Activated CD8-positive, alpha-beta memory T cell treated with anti-CD3 and anti-CD28 coated beads for 36 hours (primary cell): ENCODE measurements around the gene EDA2R. TPM values are rescaled to one million over a fixed set of nuclear protein-coding genes. Genes with fewer than 3 reads are reported as not detected.

Source experiments
- CTCF ChIA-PET: fragments of 350-600 bp; sonication (Branson Sonifier 250); formaldehyde crosslinking; loops from one replicate; lab custom pipeline; 2021; ENCODE audit warnings: antibody characterized with exemption; lab: Charles Lee
- POLR2A ChIA-PET: fragments of 350-600 bp; sonication (Branson Sonifier 250); formaldehyde crosslinking; loops from one replicate; lab custom pipeline; 2021; ENCODE audit warnings: antibody characterized with exemption; lab: Charles Lee
- total RNA-seq, 2 experiments: library from RNA; stranded (reverse); gene quantifications; one replicate each; pipeline ENCODE4 v1.2.3, GENCODE V29; 2021

The EDA2R gene, protein sequence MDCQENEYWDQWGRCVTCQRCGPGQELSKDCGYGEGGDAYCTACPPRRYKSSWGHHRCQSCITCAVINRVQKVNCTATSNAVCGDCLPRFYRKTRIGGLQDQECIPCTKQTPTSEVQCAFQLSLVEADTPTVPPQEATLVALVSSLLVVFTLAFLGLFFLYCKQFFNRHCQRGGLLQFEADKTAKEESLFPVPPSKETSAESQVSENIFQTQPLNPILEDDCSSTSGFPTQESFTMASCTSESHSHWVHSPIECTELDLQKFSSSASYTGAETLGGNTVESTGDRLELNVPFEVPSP
- under 1 TPM; 0.84 TPM for total RNA-seq

DNA sequence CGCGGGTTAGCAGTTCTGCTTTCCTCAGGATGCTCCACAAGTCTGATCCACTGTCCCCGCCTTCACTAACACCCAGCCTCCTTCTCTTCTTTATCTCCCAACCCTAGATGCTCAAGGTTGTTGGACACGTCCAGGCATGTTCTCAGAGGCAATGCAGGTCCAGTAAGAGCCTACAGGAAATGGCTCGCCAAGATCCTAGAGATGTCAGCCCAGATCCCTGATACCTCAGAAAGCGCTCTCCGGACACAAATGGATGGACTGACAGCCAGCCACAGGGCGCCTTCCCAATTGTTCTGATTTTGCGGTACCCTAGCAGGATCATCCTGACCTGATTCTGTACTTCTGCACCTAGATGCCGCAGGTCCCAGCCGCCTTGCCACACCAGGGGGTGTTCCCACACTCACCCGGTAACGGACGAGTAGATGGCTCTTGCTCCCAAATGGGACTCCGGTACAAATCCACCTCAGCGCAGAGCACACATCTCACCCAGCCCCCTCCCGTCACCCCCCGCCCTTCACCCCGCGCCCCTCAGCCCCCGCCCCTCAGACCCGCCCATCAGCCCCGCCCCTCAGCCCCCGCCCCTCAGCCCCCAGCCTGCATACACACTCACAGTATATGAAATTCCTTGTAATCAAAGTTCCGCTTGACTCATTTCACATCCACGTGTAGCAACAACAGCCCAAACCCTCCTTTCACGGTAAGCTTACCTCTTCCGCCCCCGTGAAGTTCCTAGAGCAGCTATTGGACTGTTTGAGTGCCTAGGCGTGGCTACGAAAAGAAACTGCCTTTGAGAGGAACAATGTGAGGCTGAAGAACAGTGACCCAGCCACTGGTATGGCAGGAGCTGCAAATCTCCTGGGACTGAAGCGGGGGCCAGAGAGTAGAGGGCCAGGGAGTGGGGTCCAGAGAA, at the start of gene EDA2R:
Gene EDA2R (minus strand): TSS at position 488 of the 910 bp plus-strand sequence. CDS start 23,058 bp downstream, outside the sequence.
- ChIA-PET CTCF (no interaction called here), POLR2A (no interaction called here)

DNA sequence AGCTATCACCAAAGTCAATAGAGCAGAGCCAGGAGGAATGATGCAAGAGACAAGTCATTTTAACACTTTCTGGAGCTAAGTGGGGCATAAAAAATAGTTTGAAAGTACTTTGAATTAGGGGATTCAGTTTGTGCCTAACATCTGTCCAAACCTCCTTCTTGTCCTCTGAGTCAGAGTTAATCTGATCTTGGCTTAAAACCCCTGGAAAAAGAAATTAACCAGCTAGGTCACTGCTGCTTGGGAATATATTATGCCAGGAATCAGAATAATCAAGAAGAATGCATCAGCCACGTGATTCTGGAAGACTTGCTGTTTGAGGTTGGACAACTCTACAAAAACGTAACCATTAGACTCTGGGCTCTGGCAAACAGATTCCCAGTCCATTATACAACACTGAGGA, 45.3 kb upstream of the EDA2R start:
- ChIA-PET POLR2A (no interaction called here), CTCF (no interaction called here)

DNA sequence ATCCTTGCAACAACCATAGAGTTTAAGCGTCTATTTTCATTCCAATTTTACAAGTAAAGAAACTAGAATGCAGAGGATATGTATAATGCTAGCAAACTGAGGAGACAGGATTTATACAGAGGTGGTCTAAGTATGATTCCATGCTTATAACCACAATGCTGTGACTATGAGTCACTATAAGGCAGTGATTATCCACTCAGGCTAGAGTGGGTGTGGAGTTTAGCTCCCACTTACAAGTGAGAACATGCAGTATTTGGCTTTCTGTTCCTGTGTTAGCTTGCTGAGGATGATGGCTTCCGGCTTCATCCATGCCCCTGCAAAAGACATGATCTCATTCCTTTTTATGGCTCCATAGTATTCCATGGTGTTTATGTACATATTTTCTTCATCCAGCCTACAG, 41.6 kb upstream of the EDA2R start:
- POLR2A ChIA-PET, result no interaction called here
- CTCF ChIA-PET, result no interaction called here

DNA sequence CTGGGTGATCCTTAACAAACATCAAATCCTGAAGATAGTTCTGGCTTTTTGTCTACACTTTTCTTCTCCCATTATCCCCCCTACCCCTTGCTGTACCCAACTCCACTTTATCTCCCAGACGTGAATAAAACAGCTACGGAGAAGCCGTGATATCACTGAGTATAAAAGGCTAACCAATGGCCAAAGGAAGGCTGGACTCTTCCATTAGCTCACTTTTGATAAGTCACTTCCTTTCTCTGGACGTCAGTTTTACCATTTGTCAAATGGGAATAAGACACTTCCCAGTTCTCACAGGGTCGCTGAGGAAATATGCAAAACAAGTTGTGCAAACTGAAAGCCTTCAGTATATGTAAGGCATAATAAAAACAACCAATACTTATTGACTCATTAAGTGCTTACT, 38.6 kb upstream of the EDA2R start:
- CTCF ChIA-PET, result no interaction called here

DNA sequence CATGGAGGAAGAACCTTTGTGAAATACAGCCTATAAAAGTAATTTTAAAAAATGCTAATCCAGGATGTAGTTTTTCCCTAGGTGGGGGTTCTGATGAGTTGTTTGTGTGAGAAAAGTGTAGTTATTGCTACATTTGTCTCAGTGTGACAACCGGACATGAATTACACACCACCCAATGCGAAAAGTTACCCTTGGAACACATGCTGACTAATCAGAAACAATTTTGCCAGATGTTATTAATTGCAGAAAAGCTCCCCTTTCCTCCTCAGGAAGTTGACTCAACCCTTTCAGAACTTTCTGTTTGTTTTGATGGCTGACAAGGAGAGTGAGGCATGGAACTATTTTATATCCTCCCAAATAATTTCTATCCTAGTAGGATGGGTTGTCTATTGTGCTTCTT, 38.1 kb upstream of the EDA2R start:
- ChIA-PET POLR2A (no interaction called here), CTCF (no interaction called here)

More for the DNA sequence above, 38.6 kb upstream of the EDA2R start:
- POLR2A ChIA-PET, result no interaction called here

DNA sequence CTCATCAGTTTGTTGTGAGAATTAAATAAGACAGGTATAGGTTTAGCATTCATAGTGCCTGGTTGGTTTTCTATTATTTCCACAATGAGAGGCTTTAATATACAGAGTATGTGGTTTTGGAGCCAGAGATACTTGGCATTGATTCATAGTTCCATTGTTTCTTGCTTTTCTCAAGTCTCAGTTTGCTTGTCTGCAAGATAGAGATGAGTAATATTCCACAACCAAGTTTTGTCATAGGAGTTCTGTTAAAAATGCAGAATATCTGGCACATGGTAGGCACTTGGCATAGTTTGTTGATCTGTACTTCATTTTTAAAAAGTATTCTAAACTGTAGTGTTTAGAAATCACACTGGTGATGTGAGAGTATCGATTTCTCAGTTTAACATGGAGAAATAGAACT, 37.5 kb upstream of the EDA2R start:
- POLR2A ChIA-PET, result no interaction called here
- CTCF ChIA-PET, result no interaction called here

DNA sequence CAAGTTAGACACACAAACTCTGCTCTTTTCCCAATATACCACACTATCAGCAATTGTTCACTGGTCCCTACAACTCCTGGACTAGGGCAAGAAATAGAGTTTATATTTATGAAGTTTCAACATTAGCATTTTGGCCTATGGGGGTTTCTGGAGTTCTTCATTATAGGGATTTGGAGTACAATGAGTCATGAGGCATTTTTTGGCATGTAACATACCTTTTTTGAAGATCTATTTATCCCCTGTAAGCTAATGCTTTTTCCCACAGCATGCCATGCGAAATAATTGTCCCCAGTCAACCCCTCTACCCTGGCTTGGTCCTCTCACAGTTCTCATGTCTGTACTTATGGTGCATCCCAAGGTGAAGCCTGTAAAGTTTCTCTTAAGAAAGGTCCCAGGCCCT, 36.7 kb upstream of the EDA2R start:
- ChIA-PET POLR2A (no interaction called here), CTCF (no interaction called here)

DNA sequence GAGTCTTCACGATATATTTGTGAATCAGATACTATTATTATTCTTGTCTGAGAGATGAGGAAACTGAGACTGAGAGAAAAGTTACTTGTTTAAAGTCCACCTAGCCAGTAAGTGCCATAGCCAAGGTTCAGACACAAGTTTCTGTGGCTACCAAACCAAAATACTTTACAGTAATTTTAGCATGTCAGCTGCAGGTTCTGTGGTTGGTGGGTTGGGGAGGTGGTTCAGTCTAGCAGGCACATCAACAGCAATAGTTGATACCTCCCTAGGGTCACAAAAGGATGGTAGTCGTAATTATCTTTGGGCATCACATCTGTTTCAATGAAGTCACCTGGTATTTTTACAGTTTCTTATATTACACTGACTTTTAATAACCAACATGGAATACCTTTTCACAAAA, 35.6 kb upstream of the EDA2R start:
- ChIA-PET POLR2A (no interaction called here), CTCF (no interaction called here)

DNA sequence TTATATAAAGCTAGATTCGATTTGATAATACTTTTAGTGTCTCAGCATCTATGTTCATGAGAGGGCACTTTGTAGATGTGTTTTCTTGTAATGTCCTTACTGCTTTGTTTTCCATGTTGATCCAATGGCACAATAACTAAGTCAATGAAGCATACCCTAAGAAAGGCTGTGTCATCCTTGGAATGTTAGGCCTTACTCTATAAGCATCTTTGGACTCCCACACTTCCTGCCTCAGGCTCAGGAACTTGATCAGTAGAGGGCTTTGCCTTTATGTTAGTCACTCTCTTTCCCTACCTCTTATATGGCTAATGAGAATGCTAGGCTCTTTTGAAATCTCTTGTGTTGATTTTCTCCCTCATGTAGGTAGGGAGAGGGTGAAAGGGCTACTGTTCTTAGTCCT, 33.2 kb upstream of the EDA2R start:
- ChIA-PET POLR2A (no interaction called here), CTCF (no interaction called here)

DNA sequence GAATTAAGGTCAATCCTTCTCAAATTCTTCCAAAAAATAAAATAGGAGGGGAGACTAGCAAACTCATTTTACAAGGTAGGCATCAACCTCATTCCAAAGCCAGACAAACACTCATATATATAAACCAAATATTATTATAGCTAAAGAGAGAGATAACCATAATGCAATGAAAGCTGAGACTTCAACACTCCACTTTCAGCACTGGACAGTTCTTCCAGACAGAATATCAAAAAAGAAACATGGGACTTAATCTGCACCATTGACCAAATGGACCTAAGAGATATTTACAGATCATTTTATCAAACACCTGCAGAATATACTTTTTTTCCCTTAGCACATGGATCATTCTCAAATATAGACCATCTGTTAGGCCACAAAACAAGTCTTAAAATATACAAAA, 15.5 kb upstream of the EDA2R start:
- CTCF ChIA-PET, result no interaction called here
- POLR2A ChIA-PET, result no interaction called here

DNA sequence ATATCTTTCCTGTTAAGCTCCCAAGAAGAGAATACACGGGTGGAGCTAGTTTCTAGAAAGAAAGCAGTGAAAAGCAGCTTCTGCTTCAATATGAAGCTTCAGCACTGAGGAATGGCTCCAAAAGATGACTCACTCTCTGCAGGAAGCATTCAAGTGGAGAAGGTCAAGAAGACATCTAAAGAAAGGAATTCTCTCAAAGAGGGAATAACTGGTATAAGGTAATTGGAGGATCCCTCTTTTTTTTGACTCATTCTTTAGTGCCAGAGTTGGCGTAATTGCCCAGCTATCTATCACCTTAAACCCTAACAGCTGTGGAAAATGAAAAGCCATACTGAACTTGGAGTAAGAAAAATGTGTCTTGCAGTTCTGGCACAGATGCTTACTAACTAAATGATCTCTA, 3.5 kb downstream of the EDA2R start:
- CTCF ChIA-PET, result no interaction called here

DNA sequence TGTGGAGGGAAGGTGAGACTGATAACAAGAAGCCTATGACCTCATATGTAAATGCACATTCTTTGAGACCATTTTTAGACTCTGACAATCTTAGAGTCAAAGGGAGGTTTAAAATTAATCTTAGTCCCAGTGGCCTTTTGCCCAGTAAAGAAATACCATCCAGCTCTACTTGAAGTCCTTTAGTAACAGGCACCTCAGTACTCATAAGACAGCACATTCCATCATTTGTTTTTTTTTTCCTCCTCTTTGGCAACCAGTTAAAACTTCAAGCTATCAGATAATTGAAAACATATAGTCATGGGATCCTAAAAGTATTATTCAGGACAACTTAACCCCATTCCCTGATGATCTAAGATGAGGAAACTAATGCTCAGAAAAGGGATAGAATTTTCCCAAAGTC, 4.6 kb downstream of the EDA2R start:
- ChIA-PET POLR2A (no interaction called here), CTCF (no interaction called here)

More for the DNA sequence above, 3.5 kb downstream of the EDA2R start:
- POLR2A ChIA-PET, result no interaction called here

DNA sequence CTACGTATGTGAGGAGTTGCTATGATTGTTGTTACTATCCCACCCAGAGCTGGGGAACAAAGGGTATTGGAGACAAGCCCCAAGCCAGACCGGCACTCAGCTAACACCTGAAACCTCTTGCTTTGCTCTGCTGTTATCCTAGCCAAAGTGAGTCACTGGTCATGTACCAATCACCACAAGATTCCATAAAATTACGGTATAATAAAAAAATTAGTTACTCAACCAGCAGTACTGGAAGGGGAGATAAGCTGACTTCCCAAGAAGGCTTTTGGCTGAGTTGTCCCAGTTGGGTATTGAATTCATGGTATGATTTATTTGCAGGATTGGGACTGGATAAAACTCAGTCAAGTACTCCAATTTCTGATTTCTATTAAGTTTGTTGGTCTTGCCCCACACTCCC, 5.3 kb downstream of the EDA2R start:
- ChIA-PET CTCF (no interaction called here), POLR2A (no interaction called here)

DNA sequence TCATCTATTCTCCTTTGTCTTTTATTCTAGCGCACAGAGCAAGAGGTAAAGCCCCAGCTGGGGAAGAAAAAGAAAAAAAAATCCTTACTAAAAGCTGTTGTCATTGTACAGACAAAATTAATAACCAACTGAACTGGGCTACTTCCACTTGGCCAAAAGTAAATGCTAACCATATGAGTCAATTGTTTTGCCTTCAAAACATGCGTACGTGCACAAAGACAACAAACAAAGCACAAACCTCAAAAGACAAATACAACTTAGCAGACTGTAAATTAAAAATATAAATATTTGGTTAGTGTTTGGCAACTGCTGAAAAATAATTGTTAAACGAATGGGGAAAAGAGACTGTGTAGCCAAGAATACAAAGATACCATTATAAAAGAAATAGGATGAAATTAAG, 5.9 kb downstream of the EDA2R start:
- ChIA-PET POLR2A (no interaction called here), CTCF (no interaction called here)

DNA sequence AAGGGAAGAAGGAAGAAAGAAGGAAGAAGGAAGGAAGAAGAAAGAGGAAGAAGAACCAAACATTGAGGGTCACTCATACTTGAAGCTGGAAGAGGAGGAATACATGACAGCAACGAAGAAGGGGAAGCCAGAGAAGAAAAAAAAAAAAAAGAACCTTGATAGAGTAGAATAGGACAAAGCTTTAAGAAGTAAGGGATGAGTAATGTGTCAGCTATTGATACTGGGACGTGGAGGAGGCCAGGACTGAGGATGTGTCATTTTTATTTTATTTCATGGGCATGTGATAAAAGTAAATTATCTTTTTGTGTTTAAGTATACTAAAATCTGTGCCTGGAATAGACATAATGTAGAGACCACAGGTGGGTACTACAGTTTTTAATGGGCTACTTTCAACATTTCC, 6.4 kb downstream of the EDA2R start:
- POLR2A ChIA-PET, result no interaction called here
- CTCF ChIA-PET, result no interaction called here

DNA sequence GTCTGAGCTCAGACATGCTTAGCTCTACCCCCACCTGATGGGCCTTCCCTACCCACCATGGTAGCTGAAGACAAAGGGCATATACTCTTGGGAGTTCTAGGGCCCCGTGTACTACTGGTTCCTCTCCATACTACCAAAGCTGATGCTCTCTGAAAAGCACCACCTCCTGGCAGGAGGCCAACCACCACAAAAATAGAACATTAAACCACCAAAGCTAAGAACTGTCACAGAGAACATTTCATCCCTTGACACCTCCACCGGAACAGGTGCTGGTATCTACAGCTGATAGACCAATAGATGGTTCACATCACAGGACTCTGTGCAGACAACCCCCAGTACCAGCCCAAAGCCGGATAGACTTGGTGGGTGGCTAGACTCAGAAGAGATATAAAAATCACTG, 13.4 kb downstream of the EDA2R start:
- ChIA-PET CTCF (no interaction called here), POLR2A (no interaction called here)

DNA sequence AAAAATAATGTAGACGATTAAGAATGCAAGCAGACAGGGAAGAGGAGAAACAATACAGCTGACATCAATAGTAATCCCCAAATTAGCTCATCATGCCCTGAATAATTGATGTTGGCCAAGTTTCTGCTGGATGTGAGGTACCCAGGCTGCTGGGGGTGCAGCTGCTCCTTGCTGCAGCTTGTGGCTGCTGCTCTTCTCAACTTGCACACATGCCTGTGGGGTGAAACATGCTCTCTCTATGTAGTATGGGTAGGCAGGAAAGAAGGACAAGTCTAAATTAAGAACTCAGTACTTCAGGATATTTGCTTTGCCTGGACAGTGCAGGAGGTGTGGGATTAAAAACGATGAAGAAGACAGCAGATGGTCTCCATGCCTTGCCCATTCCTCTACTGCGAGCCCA, 16.7 kb downstream of the EDA2R start:
- CTCF ChIA-PET, result no interaction called here
- POLR2A ChIA-PET, result no interaction called here

DNA sequence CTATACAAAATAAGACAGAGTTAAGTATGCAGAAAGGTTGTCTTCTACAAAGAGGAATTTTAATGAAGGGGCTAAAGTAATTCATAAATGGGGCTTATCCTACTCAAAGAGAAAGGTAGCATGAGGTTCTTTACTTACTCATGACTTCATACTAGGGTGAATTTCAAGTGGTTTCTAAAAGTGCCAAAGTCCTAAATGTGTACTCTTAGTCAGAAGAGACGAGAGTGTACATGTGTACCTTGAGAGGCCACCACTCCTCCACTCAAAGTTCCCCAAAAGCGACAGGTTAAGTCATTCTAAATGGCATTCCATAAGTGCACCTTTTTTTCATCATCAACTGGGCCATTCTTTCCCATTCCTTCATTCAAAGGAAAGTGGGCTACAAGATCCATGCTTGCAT, 21.9 kb downstream of the EDA2R start:
- CTCF ChIA-PET, result no interaction called here
- POLR2A ChIA-PET, result no interaction called here

DNA sequence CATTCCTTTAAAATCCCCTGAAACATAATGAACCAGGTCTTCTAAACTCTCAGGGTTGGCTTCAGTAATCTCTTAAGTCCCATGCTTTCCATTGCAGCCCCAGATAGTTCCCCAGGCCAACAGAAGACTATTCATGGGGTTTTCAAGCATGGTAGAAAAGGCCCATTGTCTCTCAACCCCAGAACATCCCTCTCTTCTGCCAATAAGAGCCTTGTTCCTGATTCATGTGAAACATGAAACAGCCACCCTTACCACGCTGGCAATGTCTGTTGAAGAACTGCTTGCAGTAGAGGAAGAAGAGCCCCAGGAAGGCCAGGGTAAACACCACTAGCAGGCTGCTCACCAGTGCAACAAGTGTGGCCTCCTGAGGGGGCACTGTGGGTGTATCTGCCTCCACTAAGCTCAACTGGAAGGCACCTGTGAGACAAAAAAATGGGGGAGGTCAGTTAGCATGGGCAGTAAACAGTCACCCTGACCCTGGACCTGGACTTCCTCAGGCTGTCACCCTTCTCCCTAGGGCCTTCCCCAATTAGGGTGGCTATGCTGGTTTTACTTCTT, 36.4 kb downstream of the EDA2R start:
- CTCF ChIA-PET, result no interaction called here
- POLR2A ChIA-PET, result no interaction called here

DNA sequence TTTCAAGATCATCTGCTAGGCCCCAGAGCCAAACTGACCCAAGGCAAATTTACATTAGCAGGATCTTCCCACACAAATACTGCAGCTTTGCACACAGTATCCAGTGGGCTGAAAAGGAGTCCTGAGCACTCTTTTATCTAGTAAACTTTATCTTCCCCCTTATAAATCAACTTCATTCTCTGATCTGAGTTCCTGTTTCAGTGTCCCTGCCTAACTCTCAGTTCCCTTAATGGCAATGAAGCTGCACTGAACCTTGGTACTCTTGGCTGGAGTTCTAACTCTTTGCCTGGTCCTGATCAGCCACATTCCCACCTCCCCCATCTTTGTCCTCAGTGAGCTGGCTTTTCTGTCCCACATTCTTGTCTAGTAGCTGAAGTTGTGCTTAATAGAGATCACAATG, 37.4 kb downstream of the EDA2R start:
- ChIA-PET CTCF (no interaction called here), POLR2A (no interaction called here)

DNA sequence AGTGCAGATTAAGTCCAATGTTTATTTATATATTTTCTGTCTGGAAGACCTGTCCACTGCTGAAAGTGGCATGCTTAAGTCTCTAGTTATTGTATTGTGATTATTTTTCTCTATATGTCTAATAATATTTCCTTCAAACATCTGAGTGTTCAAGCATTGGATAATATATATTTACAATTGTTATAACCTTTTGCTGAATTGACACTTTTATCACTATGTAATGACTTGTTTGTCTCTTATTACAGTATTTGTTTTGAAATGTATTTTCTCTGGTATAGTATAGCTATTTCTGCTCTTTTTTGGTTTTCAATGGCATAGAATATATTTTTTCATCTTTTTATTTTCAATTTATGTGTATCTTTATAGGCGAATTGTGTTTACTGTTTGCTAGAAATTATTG, 59.7 kb downstream of the EDA2R start:
- CTCF ChIA-PET, result no interaction called here
- POLR2A ChIA-PET, result no interaction called here
